GM19395 (cell line): ENCODE measurements around the gene SYCP3.
"Not testable (repeated sequence)": the region's sequence is repeated elsewhere in the genome, so short reads cannot be mapped to it uniquely, and the experiment has no call there.

Source experiments
- ATAC-seq: cut with Tn5 transposase; IDR thresholded peaks from one replicate; pipeline ENCODE4 v1.9.1; 2021; ENCODE audit warnings: mild to moderate bottlenecking, moderate library complexity; ENCODE audit not compliant: unreplicated experiment

SYCP3 gene

GRCh38 chr12:101761350-101761749 is 22.1 kb upstream of the SYCP3 start:
- no peak for ATAC-seq

DNA sequence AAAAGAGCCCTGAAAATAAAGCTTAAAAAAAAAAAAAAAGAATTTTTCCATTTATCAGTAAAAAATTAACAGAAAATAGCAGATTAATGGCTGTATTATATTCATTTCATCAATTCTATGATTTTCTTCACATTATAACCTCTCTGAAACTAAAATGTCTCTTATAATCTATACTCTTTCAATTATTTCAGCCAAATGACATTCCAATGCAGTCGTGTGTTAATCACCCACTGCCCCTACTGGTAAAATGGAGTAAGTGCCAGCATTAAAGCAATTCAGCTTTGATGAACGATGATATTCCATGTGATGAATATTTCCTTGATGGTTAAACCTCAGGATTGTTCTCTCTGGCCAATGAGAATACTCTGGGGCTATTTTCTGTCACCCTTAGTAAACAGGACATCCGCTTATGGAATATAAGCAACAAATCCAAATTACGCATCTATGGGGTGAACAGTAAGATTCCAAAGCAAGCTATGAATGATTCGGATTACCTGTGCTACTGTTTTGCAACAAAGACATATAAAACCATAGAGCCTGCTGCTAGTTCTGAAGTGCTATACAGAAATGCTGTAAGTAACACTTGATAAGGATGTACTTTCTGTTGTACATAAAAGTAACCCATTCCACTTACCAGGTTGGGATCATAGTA is 20.3 kb upstream of the SYCP3 start:
- ATAC-seq: peak; percentile 67

GRCh38 chr12:101750152-101750551 is 10.9 kb upstream of the SYCP3 start:
- ATAC-seq: no peak

DNA sequence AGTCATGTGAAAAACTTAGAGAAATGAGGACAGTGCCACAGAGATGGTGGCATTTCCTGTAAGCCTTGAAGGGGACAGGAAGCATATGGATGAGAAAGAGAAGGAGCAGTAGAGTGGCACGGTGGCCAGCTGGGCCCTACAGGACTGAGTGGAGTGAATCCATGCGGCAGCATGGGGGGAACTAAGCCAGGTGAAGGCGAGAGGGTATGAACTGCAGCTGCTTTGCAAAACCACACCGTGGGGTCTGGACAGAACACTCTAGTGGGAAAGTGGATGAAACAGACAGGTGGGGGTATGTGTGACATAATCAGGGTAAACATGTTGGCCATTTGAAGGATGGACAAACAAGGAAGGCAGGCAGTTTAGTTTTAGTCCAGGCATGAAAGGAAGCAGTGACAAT is 10.4 kb upstream of the SYCP3 start:
- ATAC-seq: no peak

DNA sequence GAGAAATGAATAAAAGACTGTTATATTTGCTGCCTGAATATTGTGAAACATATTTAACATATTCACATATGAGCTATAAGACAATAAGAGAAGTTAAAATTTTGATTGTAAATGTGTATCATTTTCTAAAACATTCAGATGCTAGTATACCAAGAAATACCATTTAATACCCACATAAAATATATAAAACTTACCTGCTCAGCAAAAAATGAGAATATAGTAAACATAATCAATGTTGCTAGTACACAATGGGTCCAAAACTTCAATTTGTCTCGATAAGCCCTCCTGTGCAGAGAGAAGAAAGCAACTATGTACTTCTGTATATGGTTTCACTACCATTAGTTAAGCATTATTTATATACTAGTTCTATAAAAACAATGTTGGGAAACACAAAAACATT is 9.6 kb upstream of the SYCP3 start:
- ATAC-seq: no peak

- ATAC-seq: no peak
Observed at GRCh38 chr12:101747697-101748096, 8.4 kb upstream of the SYCP3 start.

DNA sequence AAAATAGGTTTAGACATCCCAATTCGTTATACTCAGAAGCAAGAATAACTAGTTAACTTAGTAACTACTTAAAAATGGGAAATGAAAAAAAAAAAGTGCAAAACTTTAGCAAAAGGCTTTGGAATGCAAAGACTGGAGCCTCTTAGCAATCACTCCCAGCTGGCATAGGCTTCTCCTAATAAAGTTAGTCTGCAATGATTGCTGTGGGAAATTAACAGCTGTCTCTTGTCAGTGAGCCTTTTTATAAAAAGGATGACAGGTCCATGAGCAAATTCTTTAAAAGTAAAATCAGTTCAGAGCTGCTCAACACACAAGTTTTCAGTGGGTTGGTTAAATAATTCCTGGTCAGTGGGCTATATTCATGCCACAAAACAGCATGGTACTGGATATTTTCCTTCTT is 7.4 kb upstream of the SYCP3 start:
- no peak for ATAC-seq

- no peak for ATAC-seq
Observed at GRCh38 chr12:101746196-101746595, 6.9 kb upstream of the SYCP3 start.

GRCh38 chr12:101745481-101745880 is 6.2 kb upstream of the SYCP3 start:
- no peak for ATAC-seq

GRCh38 chr12:101743724-101744472 is 4.6 kb upstream of the SYCP3 start:
- peak; percentile 98 for ATAC-seq

DNA sequence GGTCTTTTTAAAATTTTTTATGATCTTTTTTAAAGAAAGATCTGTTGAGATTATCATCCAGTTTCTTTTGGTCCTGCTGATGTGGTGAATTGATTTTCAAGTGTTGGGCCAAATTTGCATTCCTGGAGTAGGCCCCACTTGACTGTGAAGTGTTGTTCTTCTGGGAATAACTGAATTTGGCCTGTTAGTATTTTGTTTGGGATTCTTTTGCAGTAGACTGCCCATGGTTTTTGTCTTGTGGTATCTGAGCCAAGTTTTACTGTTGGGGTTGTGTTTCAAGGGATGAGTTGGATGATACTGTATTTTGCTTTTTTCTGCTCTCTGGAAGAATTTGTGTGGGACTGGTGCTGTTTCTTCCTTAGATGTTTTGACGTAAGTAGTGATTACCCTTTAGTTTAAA is 4.0 kb upstream of the SYCP3 start:
- peak; percentile 2 for ATAC-seq

DNA sequence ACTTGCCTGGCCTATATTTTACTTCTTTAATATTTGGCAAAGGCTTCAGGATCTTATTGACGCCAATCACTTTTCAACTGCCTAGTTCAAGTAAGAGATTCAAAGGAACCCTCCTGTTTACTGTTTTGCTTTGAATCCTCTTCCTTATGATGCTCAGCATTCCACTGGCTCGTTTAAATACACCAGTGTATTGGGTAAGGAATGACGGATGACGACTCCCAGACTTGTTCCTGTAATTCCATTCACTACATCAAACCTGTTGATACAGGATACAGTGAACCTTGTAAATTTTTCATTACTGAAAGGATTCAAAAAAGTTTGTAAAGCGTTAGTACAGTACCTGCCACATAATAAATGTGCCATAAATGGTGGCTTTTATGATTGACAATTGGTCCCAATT is 1.7 kb upstream of the SYCP3 start:
- ATAC-seq: no peak

DNA sequence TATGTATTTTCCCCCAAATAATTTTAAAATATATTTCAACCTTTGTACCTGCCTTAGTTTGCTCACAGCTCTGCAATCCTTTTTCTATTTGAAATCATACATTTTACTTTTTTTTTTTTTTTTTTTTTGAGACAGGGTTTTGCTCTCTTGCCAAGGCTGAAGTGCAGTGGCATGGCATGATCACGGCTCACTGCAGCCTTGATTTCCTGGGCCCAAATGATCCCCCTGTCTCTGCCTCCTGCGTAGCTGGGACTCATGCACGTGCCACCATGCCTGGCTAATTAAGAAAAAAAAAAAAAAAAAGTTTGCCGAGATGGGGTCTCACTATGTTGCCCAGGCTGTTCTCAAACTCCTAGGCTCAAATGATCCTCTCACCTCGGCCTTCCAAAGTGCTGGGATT is 1.3 kb upstream of the SYCP3 start:
- ATAC-seq: no peak

DNA sequence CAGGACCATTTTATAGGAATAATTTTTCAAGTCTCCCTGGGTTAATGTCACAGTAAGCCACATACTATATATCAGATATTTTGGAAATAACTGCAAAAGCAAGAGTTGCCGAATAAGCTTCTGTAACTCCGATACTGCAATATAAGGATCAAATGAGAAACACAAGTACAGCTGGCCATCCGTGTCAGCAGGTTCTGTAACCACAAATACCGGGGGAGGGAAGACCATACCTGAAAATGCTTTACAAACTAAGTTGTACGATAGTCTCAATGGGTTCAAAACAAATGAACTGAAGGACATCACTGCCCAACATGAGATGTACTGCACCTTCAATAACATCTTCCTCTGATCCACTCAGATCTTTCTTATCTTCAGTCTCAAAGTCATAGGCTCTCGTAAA is 1.8 kb downstream of the SYCP3 start:
- no peak for ATAC-seq

GRCh38 chr12:101734482-101734881 is 4.8 kb downstream of the SYCP3 start:
- not testable (repeated sequence) for ATAC-seq

GRCh38 chr12:101733166-101733565 is 6.1 kb downstream of the SYCP3 start:
- ATAC-seq: no peak

GRCh38 chr12:101732318-101732717 is 6.9 kb downstream of the SYCP3 start:
- ATAC-seq: no peak

DNA sequence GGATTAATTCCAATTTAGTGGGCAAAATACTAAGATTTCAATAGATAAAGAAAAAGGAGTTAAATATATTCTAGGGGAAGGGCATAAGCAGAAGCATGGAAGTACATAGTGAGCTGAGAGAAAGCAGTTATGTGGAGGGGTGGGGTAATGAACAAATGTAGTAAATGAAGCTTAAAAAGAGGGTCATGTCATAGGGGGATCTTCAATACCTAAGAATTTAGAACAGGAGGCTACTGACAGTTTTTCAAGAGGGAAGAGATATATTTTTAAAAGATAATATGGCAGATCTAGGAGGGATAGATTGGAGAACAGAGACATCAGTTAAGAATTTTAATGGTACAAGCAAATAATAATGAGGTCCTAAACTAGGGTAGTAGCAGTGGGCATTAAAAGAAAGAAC is 9.4 kb downstream of the SYCP3 start:
- no peak for ATAC-seq

- ATAC-seq: no peak
Observed at GRCh38 chr12:101727098-101727497, 12.2 kb downstream of the SYCP3 start.

DNA sequence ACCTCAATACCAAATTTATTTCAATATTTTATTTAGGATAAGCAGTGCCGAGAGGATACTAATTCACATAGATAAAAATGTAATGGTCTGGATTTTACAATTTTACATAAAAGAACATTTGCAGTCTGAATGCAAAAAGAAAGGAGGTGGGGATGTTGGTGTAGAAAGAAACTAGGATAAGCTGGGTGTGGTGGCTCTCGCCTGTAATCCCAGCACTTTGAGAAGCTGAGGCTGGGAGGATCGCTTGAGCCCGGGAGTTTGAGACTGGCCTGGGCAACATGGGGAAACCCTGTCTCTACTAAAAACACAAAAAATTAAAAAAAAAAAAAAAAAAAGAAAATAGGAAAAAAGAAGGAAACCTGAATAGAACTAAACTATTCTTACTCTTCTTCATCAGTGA is 16.9 kb downstream of the SYCP3 start:
- no peak for ATAC-seq

DNA sequence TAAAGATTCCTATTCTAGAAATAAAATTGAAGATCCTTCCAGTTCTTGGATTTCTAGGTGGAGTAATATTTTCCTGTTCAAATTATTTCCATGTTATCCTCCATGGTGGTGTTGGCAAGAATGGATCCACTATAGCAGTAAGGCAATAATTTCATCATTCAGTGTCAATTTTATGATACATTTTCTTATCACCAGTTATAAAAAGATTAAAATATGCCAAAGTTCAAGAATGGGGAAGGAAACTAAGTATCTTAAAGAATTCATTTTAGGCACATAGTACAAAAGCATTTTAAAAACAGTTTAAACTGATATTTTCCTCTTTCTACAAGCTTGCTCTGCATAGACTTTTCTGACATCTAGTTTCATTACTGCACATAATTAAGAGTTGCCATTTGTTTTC is 19.1 kb downstream of the SYCP3 start:
- no peak for ATAC-seq

DNA sequence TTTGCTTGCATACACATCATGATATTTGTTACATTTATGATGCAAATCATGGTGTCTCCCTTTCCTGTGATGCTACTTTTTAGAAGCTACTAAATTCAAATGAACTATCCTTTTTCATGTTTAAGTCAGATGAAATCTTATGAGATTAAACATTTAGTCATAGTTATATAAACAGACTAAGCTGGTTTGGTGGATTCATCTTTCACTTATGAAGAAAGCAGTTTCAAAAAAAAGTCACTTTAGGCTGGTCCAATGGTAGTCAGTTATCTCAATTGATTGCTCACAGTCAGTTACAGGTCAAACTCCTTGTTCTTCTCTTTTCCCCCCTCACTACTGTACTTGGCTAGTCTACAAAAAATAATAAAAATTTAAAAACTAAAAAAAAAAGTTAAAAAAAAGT is 19.7 kb downstream of the SYCP3 start:
- ATAC-seq: no peak
